ENCODE data around the gene ARHGAP28. TPM values are rescaled to one million over a fixed set of nuclear protein-coding genes. Genes with fewer than 3 reads are reported as not detected.

Gene ARHGAP28
- polyA plus RNA-seq, 3 donors, result 65.5 to 68.4 (median 66.7) TPM

GRCh38 chr18:6956999-6957398 is 227.5 kb downstream of the ARHGAP28 start:
- no peak for DNase-seq

- no peak for DNase-seq
Observed at GRCh38 chr18:6959110-6959509, 229.6 kb downstream of the ARHGAP28 start.

- DNase-seq, result no peak
Observed at GRCh38 chr18:6960124-6960523, 230.6 kb downstream of the ARHGAP28 start.

- DNase-seq, result no peak
Observed at GRCh38 chr18:6960656-6961055, 231.1 kb downstream of the ARHGAP28 start.

GRCh38 chr18:6961331-6961730 is 231.8 kb downstream of the ARHGAP28 start:
- DNase-seq, result no peak

- no peak for DNase-seq
Observed at GRCh38 chr18:6962571-6963451, 233.3 kb downstream of the ARHGAP28 start.

GRCh38 chr18:6963452-6964097 is 234.1 kb downstream of the ARHGAP28 start:
- DNase-seq, result no peak

All from renal pelvis (tissue), 4 donors.